Breast epithelium (tissue), 3 donors: ENCODE results near the gene DNAAF9.

Experiments used
- CTCF ChIP-seq, 3 donors: fragments of 450-650 bp; IDR thresholded peaks; one replicate each; pipeline ENCODE4 v1.5.1; 2016 to 2017; ENCODE audit warnings: antibody characterized with exemption in 3 of 3, mild to moderate bottlenecking in 3 of 3, moderate library complexity in 3 of 3
- POLR2A ChIP-seq: fragments of 450-650 bp; IDR thresholded peaks from one replicate; pipeline ENCODE4 v1.6.1; 2016; ENCODE audit warnings: antibody characterized with exemption, mild to moderate bottlenecking, moderate library complexity
- POLR2AphosphoS5 ChIP-seq, 3 donors: sonication (generic); formaldehyde crosslinking; IDR thresholded peaks; one replicate each; pipeline ENCODE4 v1.6.1; 2017; ENCODE audit warnings: antibody characterized with exemption in 3 of 3

- no peak for TF ChIP-seq CTCF (IDR thresholded peaks at IDR 0.05)
- TF ChIP-seq POLR2AphosphoS5 (IDR thresholded peaks at IDR 0.05), result no peak
- TF ChIP-seq POLR2A, result no peak
These were observed 39.3 kb upstream of the DNAAF9 start for GRCh38 chr20:3446779-3447178.
